Uterus (tissue), 4 donors: ENCODE measurements around the gene MAEA. TPM values are rescaled to one million over a fixed set of nuclear protein-coding genes. Genes with fewer than 3 reads are reported as not detected.

Experiments used
- DNase-seq, 2 donors: peaks; one replicate each; pipeline ENCODE4 v3.0.0-alpha.2; 2019 to 2020
- H3K27ac ChIP-seq, 2 donors: fragments of 200-600 bp; sonication (generic); 1 replicate in 1 of 2; 2 replicates in 1 of 2; pipeline ENCODE4 v1.5.1; 2016 to 2018
- H3K27me3 ChIP-seq, 2 donors: fragments of 200-600 bp; sonication (generic); one replicate each; pipeline ENCODE4 v1.5.1; 2018 to 2019; ENCODE audit warnings: control low read depth in 1 of 2
- H3K36me3 ChIP-seq, 2 donors: fragments of 200-600 bp; sonication (generic); one replicate each; pipeline ENCODE4 v1.5.1; 2019; ENCODE audit warnings: control low read depth in 1 of 2
- H3K4me1 ChIP-seq, 2 donors: fragments of 200-600 bp; sonication (generic); one replicate each; pipeline ENCODE4 v1.5.1; 2018 to 2019; ENCODE audit warnings: control low read depth in 1 of 2
- H3K4me3 ChIP-seq, 2 donors: fragments of 200-600 bp; sonication (generic); 1 replicate in 1 of 2; 2 replicates in 1 of 2; pipeline ENCODE4 v1.5.1; 2018 to 2019; ENCODE audit warnings: mild to moderate bottlenecking in 1 of 2
- H3K9me3 ChIP-seq, 2 donors: fragments of 200-600 bp; sonication (generic); one replicate each; pipeline ENCODE4 v1.5.1; 2019; ENCODE audit warnings: control low read depth in 1 of 2
- CTCF ChIP-seq, 4 experiments: fragments of 200-600 bp in 2 of 4; fragments of 450-650 bp in 2 of 4; sonication (generic) in 2 of 4; IDR thresholded peaks; one replicate each; pipeline ENCODE4 v1.5.1; 2016 to 2019; ENCODE audit warnings: antibody characterized with exemption in 4 of 4, mild to moderate bottlenecking in 2 of 4, moderate library complexity in 1 of 4
- POLR2A ChIP-seq, 2 donors: fragments of 450-650 bp; IDR thresholded peaks; one replicate each; pipeline ENCODE4 v1.6.1; 2016; ENCODE audit warnings: antibody characterized with exemption in 2 of 2, mild to moderate bottlenecking in 1 of 2, moderate library complexity in 1 of 2
- intact Hi-C: fragments of 100-400 bp; cut with DNase I; formaldehyde crosslinking; loops from one replicate; pipeline ENCODE4 v1.15.1; 2023; ENCODE audit warnings: low total_unique reads
- total RNA-seq, 4 donors: library from RNA; depleted of rRNA in 3 of 4; stranded (reverse); fragments of >200 nt in 3 of 4; gene quantifications; one replicate each; pipeline versions ENCODE4 v1.1.0 to v1.2.4, GENCODE V29; 2014 to 2023
- donor health status: DM: yes; HTN: yes; CAD: no.

Gene MAEA
- total RNA-seq, 4 donors from 2014 or later = 32.3 to 70.7 (median 67.8) TPM

GRCh38 chr4:1255151-1255550 is 34.5 kb upstream of the MAEA start:
- H3K27me3 ChIP-seq = no peaks in the 10 kb centered on the region
- intact Hi-C loops = no loop called here
- H3K27ac ChIP-seq = no peak overlapping the region
- H3K9me3 ChIP-seq = no peaks in the 10 kb centered on the region
- no peak for DNase-seq
- H3K36me3 ChIP-seq = no peaks in the 10 kb centered on the region
- H3K4me3 ChIP-seq = no peak overlapping the region
- peaks cover 0 to 7% of the 10 kb centered on the region in 2 donors for H3K4me1 ChIP-seq
- TF ChIP-seq CTCF (IDR thresholded peaks at IDR 0.05) (no peak), POLR2A (IDR thresholded peaks at IDR 0.05) (no peak)

- TF ChIP-seq CTCF (IDR thresholded peaks at IDR 0.05) (no peak), POLR2A (IDR thresholded peaks at IDR 0.05) (no peak)
- Histone ChIP-seq H3K36me3 (no peaks in the 10 kb centered on the region), H3K27me3 (no peaks in the 10 kb centered on the region), H3K4me3 (no peak overlapping the region), H3K27ac (no peak overlapping the region), H3K4me1 (peaks cover 0 to 1% of the 10 kb centered on the region in 2 donors), H3K9me3 (no peaks in the 10 kb centered on the region)
- intact Hi-C loops = no loop called here
- DNase-seq = no peak
Observed at GRCh38 chr4:1255699-1256098, 34.0 kb upstream of the MAEA start.

GRCh38 chr4:1258457-1258856 is 31.2 kb upstream of the MAEA start:
- Histone ChIP-seq H3K27ac (no peak overlapping the region), H3K36me3 (no peaks in the 10 kb centered on the region), H3K27me3 (no peaks in the 10 kb centered on the region), H3K4me3 (no peak overlapping the region), H3K9me3 (no peaks in the 10 kb centered on the region), H3K4me1 (no peaks in the 10 kb centered on the region)
- TF ChIP-seq POLR2A (IDR thresholded peaks at IDR 0.05) = no peak
- no peak for TF ChIP-seq CTCF (IDR thresholded peaks at IDR 0.05)
- no peak for DNase-seq
- intact Hi-C loops = no loop called here

- Histone ChIP-seq H3K4me1 (no peaks in the 10 kb centered on the region), H3K27ac (no peak overlapping the region), H3K27me3 (no peaks in the 10 kb centered on the region), H3K4me3 (no peak overlapping the region), H3K9me3 (no peaks in the 10 kb centered on the region), H3K36me3 (no peaks in the 10 kb centered on the region)
- TF ChIP-seq CTCF (IDR thresholded peaks at IDR 0.05) (no peak), POLR2A (IDR thresholded peaks at IDR 0.05) (no peak)
- intact Hi-C loops = no loop called here
- DNase-seq = no peak
Observed at GRCh38 chr4:1259966-1260365, 29.7 kb upstream of the MAEA start.

GRCh38 chr4:1260418-1261106 is 29.1 kb upstream of the MAEA start:
- Histone ChIP-seq H3K27ac (no peak overlapping the region), H3K36me3 (no peaks in the 10 kb centered on the region), H3K4me1 (no peaks in the 10 kb centered on the region), H3K9me3 (no peaks in the 10 kb centered on the region), H3K4me3 (no peak overlapping the region), H3K27me3 (no peaks in the 10 kb centered on the region)
- TF ChIP-seq CTCF (IDR thresholded peaks at IDR 0.05) (no peak), POLR2A (IDR thresholded peaks at IDR 0.05) (no peak)
- no peak for DNase-seq
- intact Hi-C loops = no loop called here
